ENCODE results near the gene BMPR1B. TPM values are rescaled to one million over a fixed set of nuclear protein-coding genes. Genes with fewer than 3 reads are reported as not detected.

BMPR1B gene
- total RNA-seq, 1 experiment from 2014 or later, result 0.35 TPM

DNA sequence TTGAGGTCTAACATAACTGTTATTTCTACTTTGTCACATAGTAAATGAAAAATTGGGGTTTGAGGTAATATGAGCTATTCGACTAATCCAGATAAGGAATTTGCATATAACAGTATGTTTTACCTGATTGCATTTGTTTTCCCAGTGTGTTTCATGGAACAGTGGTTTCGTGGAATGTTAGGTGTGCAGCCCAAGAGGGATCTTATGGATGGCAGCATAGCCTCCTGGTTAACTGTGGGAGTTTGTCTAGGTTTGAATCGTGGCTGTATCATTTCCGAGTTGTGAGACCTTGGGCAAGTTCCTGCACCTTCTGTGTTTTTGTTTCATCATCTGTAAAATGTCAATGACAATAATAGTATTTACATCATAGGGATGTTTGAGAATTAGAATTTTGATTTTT is 7.9 kb downstream of the BMPR1B start:
- H4K20me1 ChIP-seq (ENCODE audit: control insufficient read depth, insufficient read depth, insufficient read length), result no peaks in the 10 kb centered on the region

More for the DNA sequence above, 7.9 kb downstream of the BMPR1B start:
- H3K79me1 ChIP-seq (ENCODE audit: insufficient read depth, low read depth, low read length, poor library complexity, severe bottlenecking), result no peaks in the 10 kb centered on the region
- H4K91ac ChIP-seq (ENCODE audit: insufficient read length, low read depth, low read length), result no peak overlapping the region
- H2BK12ac ChIP-seq (ENCODE audit: insufficient read length, low read depth, low read length), result no peak overlapping the region
- no peaks in the 10 kb centered on the region for H3K79me2 ChIP-seq (ENCODE audit: insufficient read depth, low read length)
- H3K56ac ChIP-seq (ENCODE audit: insufficient read length, low read depth, low read length), result no peak overlapping the region
- no peak overlapping the region for H3T11ph ChIP-seq (ENCODE audit: low read length)
- H3K27me3 ChIP-seq (ENCODE audit: insufficient read depth, low read length), result no peaks in the 10 kb centered on the region
- DNase-seq, result no peak
- no peak overlapping the region for H4K8ac ChIP-seq (replicated peaks; ENCODE audit: insufficient read length, low read depth, low read length)
- H3K4ac ChIP-seq (ENCODE audit: low read depth, low read length), result no peak overlapping the region
- no peaks in the 10 kb centered on the region for H3K23me2 ChIP-seq (ENCODE audit: insufficient read length, low read depth, low read length, poor library complexity, severe bottlenecking)
- no CpG with 5 or more reads among the region's 4 CpGs for WGBS (ENCODE audit: extremely low coverage, insufficient read length, low lambda C conversion rate)
- Mint-ChIP-seq H3K4me3 (no peak overlapping the region), H3K27ac (no peak overlapping the region; a peak in 1 of 7 replicates), H3K27me3 (ENCODE audit: low read depth) (peaks cover 7% of the 10 kb centered on the region), H3K9me3 (no peaks in the 10 kb centered on the region), H3K36me3 (ENCODE audit: insufficient read depth in 1 of 3, low read depth in 3 of 3) (no peaks in the 10 kb centered on the region), H3K4me1 (peaks cover 2 to 3% of the 10 kb centered on the region in 2 experiments; a peak in 2 of 4 replicates)
- no peaks in the 10 kb centered on the region for H3K4me1 ChIP-seq (ENCODE audit: insufficient read depth, low read length)
- no peak overlapping the region for H3K18ac ChIP-seq (ENCODE audit: insufficient read length, low read depth, low read length)
- H3K4me2 ChIP-seq (ENCODE audit: insufficient read depth, insufficient read length, low read length), result no peak overlapping the region
- no peak overlapping the region for H2AFZ ChIP-seq (ENCODE audit: low read length)
- H3K9me3 ChIP-seq (ENCODE audit: control insufficient read depth, low read depth, low read length), result no peaks in the 10 kb centered on the region
- TF ChIP-seq, protein P1, sequence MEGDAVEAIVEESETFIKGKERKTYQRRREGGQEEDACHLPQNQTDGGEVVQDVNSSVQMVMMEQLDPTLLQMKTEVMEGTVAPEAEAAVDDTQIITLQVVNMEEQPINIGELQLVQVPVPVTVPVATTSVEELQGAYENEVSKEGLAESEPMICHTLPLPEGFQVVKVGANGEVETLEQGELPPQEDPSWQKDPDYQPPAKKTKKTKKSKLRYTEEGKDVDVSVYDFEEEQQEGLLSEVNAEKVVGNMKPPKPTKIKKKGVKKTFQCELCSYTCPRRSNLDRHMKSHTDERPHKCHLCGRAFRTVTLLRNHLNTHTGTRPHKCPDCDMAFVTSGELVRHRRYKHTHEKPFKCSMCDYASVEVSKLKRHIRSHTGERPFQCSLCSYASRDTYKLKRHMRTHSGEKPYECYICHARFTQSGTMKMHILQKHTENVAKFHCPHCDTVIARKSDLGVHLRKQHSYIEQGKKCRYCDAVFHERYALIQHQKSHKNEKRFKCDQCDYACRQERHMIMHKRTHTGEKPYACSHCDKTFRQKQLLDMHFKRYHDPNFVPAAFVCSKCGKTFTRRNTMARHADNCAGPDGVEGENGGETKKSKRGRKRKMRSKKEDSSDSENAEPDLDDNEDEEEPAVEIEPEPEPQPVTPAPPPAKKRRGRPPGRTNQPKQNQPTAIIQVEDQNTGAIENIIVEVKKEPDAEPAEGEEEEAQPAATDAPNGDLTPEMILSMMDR (conservative IDR thresholded peaks at IDR 0.05), result no peak
- no peak overlapping the region for H2AK5ac ChIP-seq (ENCODE audit: insufficient read length, low read length)
- H3K14ac ChIP-seq (ENCODE audit: insufficient read depth, low read length), result no peak overlapping the region
- H3K27ac ChIP-seq (ENCODE audit: insufficient read length, low read depth, low read length), result no peak overlapping the region
- no peak overlapping the region for H2BK15ac ChIP-seq (ENCODE audit: low read depth, low read length)
- H3K23ac ChIP-seq (ENCODE audit: insufficient read length, low read depth, low read length), result no peak overlapping the region
- H4K5ac ChIP-seq (ENCODE audit: insufficient read length, low read depth, low read length), result no peak overlapping the region
- no peak overlapping the region for H3K9ac ChIP-seq (ENCODE audit: extremely low read depth, insufficient read length, low read length)
- H2BK120ac ChIP-seq (ENCODE audit: low read depth, low read length, poor library complexity, severe bottlenecking), result no peak overlapping the region
- no peak overlapping the region for H2BK20ac ChIP-seq (ENCODE audit: low read depth, low read length, poor library complexity, severe bottlenecking)
- no peak overlapping the region for H2BK5ac ChIP-seq (ENCODE audit: insufficient read length, low read length)

Measured in H9 (cell line).